Hematopoietic multipotent progenitor cell treated with erythropoietin and hydrocortisone succinate and interleukin-3 and kit ligand, for 17 days (in vitro differentiated cells): ENCODE measurements around the gene RASSF8.

ENCODE experiments used
- DNase-seq: peaks from one replicate; pipeline ENCODE4 v3.0.0-alpha.2; 2015; ENCODE audit warnings: low spot score

Gene RASSF8

DNA sequence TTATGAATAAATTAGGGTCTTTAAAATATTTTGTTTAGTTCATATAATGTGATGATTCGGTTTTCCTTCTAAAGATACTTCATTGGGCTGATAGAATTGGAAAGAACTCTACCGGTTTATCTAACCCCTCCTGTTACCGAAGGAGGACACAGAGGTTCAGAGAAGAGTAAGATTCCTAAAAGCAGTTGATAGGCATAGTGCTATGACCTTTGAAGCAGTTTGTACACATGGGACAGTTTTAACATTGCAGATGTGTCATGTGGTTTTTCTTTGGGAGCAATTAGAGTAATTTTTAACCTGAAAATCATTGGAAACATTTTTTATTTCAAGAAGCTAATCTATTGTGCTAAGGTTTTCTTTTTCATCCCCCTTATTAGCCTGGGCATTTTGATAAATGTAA is 103.5 kb downstream of the RASSF8 start:
- DNase-seq: no peak

DNA sequence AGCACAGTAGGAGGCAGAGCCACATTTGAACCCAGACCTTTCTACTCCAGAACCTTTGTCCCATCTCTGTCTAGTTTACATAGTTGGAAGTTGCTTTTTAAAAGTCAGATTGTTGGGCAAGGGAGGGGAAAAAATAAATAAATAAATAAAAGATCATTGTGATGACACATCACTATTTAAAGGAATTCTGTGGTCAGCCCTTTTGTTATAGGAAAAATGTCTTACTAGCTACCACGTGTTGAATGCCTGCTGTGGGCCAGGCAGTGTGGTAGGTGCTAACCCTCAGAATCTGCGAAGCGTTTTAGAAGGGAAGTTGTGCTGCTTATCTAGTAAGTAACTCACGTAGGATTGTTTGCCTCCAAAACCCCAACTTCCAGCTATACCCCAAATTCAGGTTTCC is 104.1 kb downstream of the RASSF8 start:
- DNase-seq: no peak

DNA sequence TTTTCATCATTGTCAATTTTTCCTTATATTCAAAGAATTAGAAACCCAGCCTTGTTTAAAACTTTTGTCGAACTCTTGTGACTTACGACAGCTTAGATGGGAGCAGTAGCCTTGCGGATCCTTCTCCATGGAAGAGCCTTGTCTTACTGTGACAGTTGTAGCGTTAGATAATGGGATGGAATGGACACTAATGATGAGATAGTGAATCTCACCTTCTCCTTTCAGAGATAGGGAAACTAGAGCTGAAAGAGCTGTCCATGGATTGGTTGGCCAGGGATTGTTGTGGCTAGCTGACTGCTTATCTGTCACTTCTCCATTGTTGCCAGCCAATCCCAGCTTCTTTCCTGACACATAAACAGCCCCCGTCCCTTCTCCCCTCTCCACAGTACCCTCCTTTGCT is 107.0 kb downstream of the RASSF8 start:
- no peak for DNase-seq

DNA sequence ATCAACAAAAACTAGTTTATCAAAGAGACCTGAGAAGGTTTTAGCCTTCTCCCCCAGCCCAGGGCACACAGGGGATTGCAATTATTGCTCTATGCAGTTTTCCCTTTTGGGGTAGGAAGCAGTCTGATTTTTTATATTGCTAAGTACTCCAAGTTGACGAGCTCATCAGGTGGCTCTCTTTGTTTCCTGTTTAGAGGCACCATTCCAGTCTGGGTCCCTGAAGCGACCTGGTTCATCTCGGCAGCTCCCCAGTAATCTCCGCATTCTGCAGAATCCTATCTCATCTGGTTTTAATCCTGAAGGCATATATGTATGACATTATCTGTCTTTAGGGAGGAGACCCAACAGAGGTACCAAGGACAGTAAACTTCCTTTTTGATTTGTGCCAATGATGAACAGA is 110.0 kb downstream of the RASSF8 start:
- no peak for DNase-seq

DNA sequence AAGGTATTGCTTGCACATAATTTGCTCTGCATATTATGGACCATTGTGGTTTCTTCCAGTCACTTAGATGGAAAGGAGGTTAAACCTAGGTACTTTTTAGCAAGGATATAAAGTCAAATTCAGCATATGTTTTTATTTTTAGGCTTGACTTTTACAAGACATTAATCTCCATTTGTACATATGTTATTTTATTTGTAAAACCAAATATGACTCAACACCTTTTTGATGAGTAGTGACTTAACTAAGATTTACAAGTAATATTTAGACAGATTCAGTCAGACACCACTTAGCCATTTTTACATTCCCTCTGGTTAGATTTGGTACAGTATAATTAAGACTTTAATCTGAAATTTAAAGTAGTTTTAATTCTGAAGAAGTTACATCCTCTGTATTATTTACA is 111.3 kb downstream of the RASSF8 start:
- no peak for DNase-seq

DNA sequence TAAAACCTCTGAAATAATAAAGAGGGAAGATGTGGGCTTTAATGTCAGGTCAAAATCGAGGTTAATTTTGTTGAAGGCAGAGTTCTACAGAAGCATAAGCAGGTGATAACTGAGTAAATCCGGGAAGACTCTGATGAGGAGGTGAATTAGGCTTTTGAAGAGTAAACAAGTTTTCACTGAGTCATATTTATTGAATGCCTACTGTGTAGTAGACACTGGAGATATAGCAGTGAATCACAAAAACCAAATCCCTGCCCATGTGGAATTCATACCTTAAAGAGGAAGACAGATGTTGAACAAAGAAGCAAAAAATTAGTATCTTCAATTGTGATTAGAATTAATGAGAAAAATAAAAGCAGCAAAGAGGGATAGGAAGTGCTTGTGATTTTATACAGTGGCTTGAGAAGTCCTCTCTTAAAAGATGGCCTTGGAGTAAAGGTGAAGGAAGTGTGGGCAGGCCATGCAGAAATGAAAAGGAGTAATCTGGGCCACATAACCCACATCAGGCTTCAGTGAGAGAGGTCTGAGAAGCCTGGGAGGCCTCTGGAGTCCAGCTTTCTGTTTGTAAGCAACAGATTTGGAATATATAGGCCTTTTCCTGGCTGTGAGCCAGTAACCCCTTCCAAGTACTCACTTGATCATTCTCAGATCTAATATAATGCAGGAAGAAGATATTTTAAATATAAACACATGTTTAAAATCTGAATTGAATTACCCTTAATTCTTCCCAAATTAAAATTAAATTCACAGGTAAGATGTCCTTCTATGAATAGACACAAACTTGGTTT is 119.6 kb downstream of the RASSF8 start:
- no peak for DNase-seq

DNA sequence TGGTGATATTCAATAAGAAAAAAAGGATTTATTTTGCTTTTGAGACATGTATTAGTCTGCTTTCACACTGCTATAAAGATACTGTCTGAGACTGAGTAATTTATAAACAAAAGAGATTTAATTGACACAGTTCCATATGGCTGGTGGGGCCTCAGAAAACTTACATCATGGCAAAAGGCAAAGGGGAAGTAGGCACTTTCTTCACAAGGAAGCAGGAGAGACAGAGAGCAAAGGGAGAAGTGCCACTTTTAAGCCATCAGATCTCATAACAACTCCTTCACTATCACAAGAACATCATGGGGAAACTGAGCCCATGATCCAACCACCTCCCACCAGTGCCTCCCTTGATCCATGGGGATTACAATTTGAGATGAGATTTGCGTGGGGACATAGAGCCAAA is 122.4 kb downstream of the RASSF8 start:
- no peak for DNase-seq

DNA sequence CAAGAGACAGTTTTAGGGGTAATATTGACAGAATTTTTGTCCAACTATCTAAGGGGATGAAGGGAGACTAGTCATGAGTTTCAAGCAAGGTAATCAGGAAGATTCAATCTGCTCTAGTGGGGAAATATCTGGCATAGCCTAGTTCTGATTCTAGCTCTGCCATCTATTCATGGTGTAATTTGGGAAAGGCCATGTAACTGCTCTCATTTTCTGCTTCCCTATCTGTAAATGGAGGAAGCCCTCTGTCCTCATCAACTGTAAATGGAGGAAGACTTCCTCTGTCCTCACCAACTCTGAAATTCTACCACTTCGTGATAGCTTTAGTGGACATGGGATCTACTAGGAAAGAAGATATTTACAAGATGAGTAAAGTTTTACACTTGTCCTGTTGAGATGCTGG is 128.5 kb downstream of the RASSF8 start:
- DNase-seq: no peak

- no peak for DNase-seq
Observed at GRCh38 chr12:26088998-26089397, 130.5 kb downstream of the RASSF8 start.

- DNase-seq: no peak
Observed at GRCh38 chr12:26090836-26091510, 132.5 kb downstream of the RASSF8 start.

DNA sequence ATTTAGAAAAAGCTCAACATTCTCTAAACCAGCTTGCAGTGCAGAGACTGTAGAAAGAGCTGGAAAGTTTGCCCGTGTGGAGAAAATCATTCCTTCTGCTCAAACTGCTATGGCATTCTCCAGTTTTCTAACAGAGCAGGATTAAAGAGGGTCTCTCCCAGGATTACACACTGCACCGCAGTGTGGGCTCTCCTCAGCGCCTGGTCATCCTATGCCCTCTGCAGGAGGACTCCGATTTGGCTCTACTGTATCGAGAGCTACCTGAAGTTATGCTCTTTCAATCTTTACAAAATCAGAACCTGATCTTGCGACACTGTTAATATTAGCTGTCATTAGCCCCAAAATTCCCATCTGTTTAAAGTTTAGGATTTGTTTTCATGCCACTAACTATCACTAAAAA is 133.3 kb downstream of the RASSF8 start:
- no peak for DNase-seq

DNA sequence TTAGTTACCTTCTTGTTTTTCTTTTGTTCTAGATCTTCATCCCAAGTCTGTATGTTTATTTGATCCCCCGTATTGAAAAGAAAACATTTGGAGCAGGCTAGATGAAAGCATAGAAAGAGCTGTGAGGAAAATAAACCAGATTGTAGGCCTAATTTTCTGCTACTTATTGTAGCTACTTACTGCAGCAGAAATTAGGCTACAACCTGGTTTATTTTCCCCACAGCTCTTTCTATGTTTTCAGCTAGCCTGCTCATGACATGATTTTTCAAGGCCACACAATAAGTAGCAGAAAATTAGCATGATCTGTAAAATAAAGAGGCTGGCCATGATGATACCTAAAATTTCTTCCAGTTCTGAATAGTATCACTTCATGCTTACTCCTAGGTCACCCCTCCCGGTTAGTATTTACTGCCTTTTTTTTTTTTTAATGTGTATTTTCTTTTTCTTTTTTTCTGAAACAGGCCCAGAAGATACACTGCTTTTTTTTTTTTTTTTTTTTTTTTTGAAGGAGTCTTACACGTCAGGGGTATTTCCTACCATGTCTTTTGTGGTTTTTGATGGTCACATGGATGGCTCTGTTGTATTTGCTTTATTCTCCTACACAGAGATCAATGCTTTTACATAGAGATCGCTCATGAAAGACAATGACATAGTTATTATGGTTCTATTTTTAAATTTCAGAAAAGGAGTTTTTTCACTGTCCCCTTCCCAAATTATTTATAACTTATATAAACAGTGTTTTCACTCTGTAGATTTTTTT is 134.0 kb downstream of the RASSF8 start:
- DNase-seq: no peak

DNA sequence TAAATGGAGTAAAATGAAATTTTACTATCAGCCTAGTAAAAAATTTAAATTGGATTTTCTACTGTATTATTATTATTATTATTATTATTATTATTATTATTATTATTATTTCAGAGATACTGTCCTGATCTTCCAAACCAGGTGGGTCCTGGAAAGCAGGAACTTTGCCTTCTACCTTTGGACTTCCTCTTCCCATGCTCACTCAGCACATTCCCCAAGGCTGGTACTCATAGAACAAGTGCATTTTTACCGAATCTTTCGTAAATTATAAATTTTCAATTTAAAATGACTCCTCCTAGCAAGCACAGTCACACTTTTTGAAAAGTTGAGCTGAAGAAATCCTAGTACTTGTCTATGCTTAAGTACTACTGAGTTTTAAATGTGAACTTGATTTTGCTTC is 136.7 kb downstream of the RASSF8 start:
- no peak for DNase-seq

DNA sequence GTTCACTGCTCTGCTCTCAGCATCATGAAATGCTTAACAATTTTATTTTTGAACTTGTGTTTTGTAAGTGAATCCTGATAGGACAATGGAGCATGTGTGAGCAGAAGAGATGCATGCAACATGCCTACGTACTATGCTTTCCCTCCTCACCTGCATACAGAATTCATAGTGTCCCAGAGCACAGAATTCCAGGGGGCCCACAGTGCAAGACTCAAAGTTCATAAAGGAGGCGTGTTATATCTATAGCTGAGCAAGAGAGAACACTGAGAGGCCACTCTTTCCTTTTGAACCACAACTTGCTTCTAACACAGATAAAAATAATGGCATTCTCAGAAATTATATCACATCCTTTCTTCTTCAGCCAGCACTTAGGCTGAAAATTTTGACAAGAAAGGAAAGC is 137.6 kb downstream of the RASSF8 start:
- DNase-seq: no peak

DNA sequence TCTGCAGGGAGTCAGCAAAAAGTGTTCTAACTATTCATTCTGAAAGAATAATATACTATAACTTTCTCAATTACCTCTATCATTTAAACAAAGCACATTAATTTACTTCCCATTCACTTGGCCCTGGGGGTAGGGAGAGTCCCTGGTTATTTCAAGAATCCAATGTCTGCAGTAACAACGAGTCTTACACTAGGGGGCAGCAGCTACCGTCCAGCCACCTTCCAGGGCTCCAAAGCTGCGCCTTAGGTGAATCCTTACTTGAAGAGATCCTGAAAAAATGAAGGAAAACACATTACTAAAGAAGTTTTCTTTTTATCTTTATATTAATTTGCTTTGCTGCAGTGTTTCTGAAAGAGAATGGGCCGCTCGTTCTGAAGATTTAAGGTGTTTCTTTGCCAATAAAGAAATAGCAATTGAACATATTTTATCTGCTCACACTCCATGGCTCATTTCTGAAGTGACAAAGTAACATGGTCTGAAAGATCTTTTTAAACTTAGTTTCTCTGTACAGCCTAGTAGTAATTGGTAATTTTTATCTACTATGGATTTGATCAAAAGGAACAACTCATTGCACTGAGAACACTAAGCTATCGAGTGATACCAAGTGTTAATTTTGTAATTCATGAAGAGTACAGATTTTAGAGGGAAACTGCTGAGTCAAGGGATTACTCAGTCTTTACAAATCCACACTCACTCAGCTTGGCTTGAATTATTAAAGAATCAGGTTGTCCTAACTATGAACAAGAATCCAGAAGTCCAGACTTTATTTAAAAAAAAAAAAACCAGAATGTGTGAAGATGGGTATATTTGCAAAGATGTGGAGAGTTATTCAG is 138.8 kb downstream of the RASSF8 start:
- DNase-seq: peak; percentile 60

- DNase-seq: no peak
Observed at GRCh38 chr12:26100666-26101349, 142.3 kb downstream of the RASSF8 start.

- no peak for DNase-seq
Observed at GRCh38 chr12:26101350-26101734, 142.9 kb downstream of the RASSF8 start.

DNA sequence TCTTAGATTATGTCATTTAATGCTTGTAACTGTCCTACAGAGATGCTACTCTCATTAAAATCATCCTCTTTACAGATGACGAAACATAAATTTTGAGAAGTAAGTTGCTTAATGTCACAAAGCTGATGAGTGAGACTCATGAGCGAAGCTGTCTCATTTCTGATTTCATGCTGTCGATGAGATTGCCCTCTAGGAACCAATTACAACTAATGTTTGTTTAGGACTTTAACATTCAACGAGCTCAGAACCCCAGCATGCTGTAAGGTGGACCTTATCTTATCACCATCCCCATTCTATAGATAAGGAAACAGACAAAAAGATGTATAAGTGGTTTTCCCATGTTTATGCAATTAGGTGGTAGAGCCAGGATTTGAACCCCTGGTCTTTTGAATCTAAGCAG is 143.3 kb downstream of the RASSF8 start:
- DNase-seq: no peak

- DNase-seq: no peak
Observed at GRCh38 chr12:26102953-26103352, 144.5 kb downstream of the RASSF8 start.

DNA sequence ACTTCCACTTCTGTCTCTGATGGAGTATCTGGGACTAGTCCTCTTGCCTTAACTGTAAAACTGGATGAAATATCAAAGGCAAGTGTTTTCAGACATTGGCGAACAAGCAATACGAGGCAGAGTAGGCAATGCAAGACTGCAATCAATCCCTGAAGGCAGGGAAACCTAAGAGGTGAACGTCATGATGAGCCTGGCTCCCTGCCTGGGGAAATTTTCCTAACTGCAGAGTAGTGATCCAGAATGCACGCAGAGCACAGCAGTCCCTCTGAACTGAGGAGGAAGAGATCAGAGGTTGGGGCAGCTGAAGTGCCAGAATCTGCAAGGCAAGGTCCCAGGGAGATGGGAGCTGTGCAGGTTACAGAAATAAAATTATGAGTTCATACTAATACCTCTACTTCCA is 147.9 kb downstream of the RASSF8 start:
- DNase-seq: no peak

DNA sequence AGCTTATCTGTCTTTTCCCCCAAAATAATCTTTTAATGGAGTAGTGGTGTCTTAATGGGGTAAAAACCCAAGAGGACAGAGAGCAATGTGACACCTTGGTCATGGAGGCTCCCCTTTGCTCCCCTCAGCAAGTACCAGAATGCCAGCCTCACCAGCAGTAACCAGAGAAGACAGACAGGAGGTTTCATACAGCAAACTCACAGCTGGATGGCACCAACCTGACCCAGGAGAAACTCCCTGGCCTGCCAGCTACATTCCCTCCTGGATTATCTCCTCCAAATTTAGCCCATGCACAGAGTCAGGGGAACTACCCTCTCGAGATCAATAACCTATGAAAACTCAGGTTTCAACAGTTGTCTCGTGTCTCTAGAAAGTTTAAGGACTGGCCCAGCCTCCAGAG is 150.4 kb downstream of the RASSF8 start:
- DNase-seq: no peak
